GM21447 (cell line): ENCODE measurements around the gene SMIM10L2A.
"Not testable (repeated sequence)": the region's sequence is repeated elsewhere in the genome, so short reads cannot be mapped to it uniquely, and the experiment has no call there.

Experiments used
- ATAC-seq: cut with Tn5 transposase; IDR thresholded peaks from one replicate; pipeline ENCODE4 v1.9.1; 2021; ENCODE audit not compliant: unreplicated experiment

Gene SMIM10L2A

DNA sequence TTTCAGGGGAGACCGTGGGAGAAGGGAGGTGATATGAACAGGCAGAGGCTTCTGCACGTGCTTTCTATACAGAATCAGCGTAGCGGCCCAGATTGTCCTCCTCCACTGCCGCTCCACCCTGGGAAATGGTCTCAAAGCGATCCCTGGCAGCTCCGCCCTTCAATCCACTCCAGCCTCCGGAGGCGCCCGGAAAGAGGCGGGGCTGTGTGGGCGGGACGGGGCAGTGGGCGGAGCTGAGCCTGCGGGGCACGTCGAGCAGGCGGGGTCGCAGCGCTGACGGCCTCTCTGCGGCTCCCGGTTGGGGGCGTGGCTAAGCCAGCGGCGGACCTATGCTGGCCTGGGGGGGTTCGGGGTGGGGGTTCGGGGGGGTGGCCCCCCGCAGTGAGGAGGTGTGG is 210 bp upstream of the SMIM10L2A start:
- ATAC-seq: peak; percentile 90

- not testable (repeated sequence) for ATAC-seq
Measured at GRCh38 chrX:135422810-135423168, 1.0 kb downstream of the SMIM10L2A start.

DNA sequence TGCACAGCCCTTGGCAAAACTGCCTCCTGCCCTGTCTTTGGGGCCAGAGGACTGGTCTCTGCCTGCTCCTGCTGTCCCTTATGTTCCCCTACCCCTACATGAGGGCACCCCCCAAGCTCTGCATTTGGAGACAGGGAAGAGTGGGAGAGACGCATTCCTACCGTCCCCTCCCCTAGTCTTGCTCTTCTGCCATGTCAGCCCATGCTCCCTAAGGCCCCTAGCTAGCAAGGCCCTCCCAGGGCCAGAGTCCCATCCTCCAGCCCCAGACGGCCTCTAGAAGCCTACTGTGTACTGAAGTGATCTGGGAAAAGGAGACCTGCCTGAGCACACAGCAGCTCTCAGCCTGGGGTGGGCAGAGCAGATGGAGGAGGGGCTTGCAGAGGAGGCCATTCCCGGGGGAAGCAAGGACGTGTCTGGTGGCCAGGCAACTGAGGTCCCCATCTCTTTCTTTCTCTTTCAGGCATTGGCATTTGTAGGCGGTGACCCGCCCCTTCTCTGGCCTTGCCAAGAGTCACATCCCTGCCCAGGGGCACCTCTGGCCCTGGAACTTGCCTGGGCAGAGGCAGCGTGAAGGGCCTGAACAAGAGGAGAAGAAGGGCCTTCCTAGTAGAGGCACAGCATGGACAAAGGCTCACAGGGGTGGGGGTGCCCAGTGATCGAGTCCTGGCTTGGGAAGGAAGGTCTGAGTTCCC is 1.6 kb downstream of the SMIM10L2A start:
- ATAC-seq: not testable (repeated sequence)

GRCh38 chrX:135424469-135424868 is 2.7 kb downstream of the SMIM10L2A start:
- no peak for ATAC-seq

DNA sequence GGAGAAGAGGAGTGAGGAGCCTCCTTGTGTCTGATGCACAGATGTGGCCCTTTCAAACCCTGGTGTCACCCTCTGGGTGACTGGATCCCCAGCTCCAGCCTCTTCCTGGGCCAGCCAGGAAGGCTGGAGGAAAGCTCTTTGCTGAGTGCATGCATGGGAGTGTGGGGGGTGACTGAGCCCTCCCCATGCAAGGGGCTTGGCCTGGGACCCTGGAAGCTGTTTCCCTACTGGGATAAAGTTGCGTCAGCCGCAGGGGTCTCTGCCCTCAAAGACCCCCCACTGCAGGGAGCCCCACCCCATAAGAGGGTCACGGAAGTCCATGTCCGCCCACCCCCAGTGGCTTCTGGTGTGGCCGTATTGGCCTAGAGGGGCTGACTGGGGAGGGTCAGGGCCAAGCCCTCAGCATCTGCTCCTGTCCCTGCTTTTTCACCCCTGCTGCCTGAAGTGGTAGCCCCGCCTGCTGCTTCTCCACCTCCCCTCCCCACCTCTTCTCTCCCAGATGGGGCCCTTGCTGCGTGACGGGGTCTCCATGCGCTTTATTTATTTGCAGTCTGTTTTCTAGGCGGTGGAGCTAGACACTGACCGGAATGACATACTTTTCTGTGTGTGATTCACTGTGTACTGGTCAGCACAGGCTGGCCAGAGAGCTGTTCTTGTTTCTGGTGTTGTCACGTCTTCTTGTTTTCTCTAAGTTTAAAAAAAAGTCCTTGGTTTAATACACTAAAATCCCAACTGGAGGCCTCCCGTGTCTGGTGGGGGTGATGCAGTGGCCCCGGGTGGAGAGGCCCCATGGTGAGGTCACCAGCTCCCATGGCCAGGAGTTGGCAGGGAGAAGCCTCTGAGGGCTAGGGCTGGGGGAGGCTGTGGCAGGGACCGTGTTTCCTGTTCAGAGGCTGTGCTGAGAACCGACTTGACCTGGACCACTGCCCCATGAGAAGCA is 3.6 kb downstream of the SMIM10L2A start:
- no peak for ATAC-seq

GRCh38 chrX:135429429-135429828 is 7.7 kb downstream of the SMIM10L2A start:
- no peak for ATAC-seq

DNA sequence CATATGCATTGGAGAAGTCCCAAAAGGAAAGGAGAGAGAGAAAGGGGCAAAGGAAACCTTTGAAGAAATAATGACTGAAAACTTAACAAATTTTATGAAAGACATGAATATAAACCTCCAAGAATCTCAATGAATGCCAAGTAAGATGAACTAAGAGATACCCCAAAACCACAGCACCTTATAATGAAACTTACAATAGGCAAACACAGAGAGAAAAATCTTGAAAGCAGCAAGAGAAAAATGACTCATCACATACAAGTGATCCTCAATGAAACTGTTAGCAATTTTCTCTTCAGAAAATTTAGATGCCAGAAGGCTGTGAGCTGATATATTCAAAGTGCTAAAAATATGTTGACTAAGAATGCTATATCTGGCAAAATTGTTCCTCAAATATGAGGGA is 10.1 kb downstream of the SMIM10L2A start:
- ATAC-seq: no peak

DNA sequence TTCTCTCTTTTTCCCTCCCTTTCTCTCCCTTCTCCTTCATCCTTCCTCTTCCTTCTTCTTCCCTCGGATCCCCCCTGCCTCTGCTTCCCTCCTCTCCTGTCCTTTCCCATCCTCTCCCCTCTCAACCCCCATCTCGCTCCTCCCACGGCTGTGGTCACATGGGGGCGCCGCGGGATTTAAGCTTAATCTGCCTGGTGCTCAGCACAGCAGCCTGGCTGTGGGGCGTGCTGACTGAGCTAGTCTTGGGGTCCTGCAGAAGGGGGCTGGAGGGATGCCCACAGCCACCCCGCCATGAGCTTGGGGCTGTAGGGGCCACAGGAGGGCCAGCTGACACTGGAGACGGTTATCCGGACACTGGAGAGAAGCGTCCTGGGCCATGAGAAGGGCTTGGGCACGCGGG is 10.7 kb downstream of the SMIM10L2A start:
- no peak for ATAC-seq

GRCh38 chrX:135432881-135433521 is 11.3 kb downstream of the SMIM10L2A start:
- ATAC-seq: no peak

DNA sequence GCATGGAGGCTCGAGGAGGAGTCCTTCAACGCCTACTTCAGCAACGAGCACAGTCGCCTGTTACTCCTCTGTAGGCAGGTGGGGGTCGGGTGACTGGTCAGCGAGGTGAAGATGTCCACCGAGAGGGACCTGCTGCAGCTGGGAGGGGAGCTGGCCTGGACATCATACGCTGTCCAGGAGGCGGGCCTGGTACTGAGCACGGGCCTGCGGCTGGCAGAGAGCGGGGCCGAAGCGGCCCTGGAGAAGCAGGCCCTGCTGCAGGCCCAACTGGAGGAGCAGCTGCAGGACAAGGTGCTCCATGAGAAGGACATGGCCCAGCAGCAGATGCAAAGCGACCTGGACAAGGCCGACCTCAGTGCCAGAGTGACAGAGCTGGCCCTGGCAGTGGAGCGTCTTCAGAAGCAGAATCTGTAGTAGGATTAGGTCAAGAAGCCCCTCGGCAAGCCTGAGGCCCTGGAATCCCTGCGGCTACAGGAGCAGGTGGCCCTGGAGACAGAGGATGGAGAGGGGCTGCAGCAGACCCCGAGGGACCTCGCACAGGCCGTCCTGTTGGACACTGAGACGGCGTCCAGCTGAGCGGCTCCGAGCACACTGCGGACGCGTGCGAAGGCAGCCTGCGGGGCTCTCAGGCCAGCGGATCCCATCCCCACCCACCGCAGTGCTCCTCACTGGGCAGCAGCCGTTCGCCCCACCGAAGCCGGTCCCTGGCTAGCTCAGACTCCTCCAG is 11.9 kb downstream of the SMIM10L2A start:
- ATAC-seq: no peak

DNA sequence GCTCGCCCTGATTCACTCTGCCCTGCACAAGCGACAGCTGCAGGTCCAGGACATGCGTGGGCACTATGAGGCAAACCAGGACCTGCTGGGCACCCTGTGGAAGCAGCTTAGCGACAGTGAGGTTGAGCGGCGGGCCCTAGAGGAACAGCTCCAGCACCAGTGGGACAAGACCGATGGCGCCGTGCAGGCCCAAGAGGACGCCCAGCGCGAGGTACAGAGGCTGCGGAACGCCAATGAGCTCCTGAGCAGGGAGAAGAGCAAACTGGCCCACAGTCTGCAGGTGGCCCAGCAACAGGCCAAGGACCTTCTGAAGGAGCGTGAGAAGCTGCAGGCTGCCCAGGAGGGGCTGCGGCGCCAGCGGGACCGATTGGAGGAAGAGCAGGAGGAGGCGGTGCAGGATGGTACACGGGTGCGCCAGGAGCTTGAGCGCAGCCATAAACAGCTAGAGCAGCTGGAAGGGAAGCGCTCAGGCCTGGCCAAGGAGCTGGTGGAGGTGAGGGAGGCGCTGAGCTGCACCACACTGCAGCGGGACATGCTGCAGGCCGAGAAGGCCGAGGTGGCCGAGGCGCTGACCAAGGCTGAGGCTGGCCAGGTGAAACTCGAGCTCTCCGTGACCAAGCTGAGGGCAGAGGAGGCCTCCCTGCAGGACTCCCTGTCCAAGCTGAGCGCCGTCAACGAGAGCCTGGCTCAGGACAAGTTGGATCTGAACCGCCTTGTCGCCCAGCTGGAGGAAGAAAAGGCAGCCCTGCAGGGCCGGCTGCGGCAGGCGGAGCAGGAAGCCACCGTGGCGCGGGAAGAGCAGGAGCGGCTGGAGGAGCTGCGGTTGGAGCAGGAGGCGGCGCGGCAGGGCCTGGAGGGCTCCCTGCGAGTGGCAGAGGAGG is 12.8 kb downstream of the SMIM10L2A start:
- no peak for ATAC-seq

DNA sequence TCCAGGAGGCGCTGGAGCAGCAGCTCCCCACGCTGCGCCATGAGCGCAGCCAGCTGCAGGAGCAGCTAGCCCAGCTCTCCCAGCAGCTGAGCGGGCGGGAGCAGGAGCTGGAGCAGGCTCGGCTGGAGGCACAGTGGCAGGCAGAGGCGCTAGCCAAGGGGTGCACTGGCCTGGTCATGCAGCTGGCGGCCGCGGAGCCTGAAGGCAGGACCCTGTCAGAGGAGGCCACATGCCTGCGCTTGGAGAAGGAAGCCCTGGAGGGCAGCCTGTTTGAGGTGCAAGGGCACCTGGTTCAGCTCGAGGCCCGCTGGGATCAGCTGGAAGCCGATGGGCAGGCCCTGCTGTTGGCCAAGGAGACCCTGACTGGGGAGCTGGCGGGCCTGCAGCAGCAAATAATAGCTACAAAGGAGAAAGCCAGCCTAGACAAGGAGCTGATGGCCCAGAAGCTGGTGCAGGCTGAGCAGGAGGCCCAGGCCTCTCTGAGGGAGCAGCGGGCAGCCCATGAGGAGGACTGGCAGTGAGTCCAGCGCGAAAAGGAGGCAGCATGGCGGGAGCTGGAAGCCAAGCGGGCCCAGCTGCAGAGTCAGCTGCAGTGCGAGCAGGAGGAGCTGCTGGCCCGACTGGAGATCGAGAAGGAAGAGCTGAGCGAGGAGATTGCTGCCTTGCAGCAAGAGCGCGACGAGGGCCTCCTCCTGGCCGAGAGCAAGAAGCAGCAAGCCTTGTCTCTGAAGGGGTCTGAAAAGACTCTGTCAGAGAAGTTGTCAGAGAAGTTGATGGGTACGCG is 13.6 kb downstream of the SMIM10L2A start:
- no peak for ATAC-seq

DNA sequence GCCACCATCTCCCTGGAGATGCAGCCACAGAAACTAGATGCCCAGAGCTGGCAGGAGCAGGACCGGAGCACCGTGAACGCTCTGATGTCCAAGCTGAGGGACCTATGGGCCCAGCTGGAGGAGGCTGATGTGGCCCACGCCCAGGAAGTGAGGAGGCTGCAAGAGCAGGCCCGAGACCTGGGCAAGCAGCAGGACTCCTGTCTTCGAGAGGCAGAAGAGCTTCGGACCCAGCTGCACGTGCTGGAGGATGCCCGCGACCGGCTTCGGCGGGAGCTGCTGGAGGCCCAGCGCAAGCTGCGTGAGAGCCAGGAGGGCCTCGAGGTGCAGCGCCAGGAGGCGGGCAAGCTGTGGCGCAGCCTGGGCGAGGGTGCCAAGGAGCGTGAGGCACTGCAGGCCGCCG is 14.2 kb downstream of the SMIM10L2A start:
- no peak for ATAC-seq

- ATAC-seq: no peak
Measured at GRCh38 chrX:135436456-135436855, 14.7 kb downstream of the SMIM10L2A start.

GRCh38 chrX:135436966-135437866 is 15.5 kb downstream of the SMIM10L2A start:
- ATAC-seq: no peak

DNA sequence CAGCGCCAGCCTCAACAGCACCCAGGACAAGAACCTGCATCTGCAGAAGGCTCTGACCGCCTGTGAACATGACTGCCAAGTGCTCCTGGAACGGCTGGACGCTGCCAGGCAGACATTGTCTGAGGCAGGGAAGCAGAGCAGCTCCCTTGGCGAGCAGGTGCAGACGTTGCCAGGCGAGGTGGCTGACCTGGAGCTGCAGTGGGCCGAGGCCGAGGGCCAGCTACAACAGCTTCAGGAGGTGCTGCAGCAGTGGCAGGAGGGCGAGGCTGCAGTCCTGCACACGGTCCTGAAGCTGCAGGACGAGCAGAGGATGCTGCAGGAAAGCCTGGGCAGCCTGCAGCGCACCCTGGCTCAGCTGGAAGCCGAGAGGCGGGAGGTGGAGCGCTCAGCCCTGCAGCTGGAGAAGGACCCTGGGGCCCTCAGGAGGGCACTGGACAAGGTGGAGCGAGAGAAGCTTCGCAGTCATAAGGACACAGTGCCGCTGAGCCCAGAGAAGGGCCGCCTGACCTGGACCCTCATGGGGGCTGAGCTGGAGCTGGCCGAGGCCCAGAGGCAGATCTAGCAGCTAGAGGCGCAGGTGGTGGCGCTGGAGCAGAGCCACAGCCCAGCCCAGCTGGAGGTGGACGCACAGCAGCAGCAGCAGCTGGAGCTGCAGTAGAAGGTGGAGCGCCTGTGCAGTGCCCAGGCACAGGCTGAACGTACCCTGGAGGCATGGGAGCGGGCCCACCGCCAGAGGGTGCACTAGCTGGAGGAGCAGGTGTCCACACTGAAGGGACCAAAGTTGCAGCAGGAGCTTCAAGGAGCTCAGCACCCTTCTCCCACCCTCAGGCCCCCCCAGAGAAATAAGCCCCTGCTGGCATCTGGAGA is 16.4 kb downstream of the SMIM10L2A start:
- ATAC-seq: no peak

GRCh38 chrX:135438734-135439043 is 16.9 kb downstream of the SMIM10L2A start:
- ATAC-seq: no peak
